Stimulated activated CD4-positive, alpha-beta T cell treated with anti-CD3 and anti-CD28 coated beads, TNF-alpha, amount 100 ng/mL, for 48 hours (primary cell): ENCODE measurements around the gene ZBTB7C.

Experiments
- DNase-seq, 3 donors: peaks; one replicate each; pipeline ENCODE4 v3.0.0-alpha.2; 2020; ENCODE audit warnings: low read depth in 3 of 3

Gene ZBTB7C

GRCh38 chr18:48217258-48218250 is 191.6 kb downstream of the ZBTB7C start:
- no peak for DNase-seq

- no peak for DNase-seq
Observed at GRCh38 chr18:48216639-48217257, 192.4 kb downstream of the ZBTB7C start.

GRCh38 chr18:48215876-48216638 is 193.1 kb downstream of the ZBTB7C start:
- no peak for DNase-seq

GRCh38 chr18:48213791-48214190 is 195.4 kb downstream of the ZBTB7C start:
- no peak for DNase-seq

- no peak for DNase-seq
Observed at GRCh38 chr18:48208432-48209140, 200.6 kb downstream of the ZBTB7C start.

GRCh38 chr18:48207733-48208132 is 201.4 kb downstream of the ZBTB7C start:
- no peak for DNase-seq

GRCh38 chr18:48206887-48207286 is 202.3 kb downstream of the ZBTB7C start:
- DNase-seq = no peak

GRCh38 chr18:48203961-48204666 is 205.1 kb downstream of the ZBTB7C start:
- DNase-seq = no peak

- DNase-seq = no peak
Observed at GRCh38 chr18:48203288-48203945, 205.8 kb downstream of the ZBTB7C start.

GRCh38 chr18:48202350-48203260 is 206.6 kb downstream of the ZBTB7C start:
- no peak for DNase-seq

- no peak for DNase-seq
Observed at GRCh38 chr18:48202006-48202348, 207.2 kb downstream of the ZBTB7C start.

GRCh38 chr18:48201337-48202005 is 207.7 kb downstream of the ZBTB7C start:
- DNase-seq = no peak

GRCh38 chr18:48200631-48201336 is 208.4 kb downstream of the ZBTB7C start:
- no peak for DNase-seq

GRCh38 chr18:48199399-48199798 is 209.8 kb downstream of the ZBTB7C start:
- no peak for DNase-seq

- no peak for DNase-seq
Observed at GRCh38 chr18:48197819-48198218, 211.4 kb downstream of the ZBTB7C start.

GRCh38 chr18:48195787-48196186 is 213.4 kb downstream of the ZBTB7C start:
- no peak for DNase-seq

- DNase-seq = no peak
Observed at GRCh38 chr18:48194591-48195181, 214.5 kb downstream of the ZBTB7C start.
